Hepatocyte (in vitro differentiated cells): Measurements from ENCODE around the gene KRT3. TPM values are rescaled to one million over a fixed set of nuclear protein-coding genes. Genes with fewer than 3 reads are reported as not detected.
"Not testable (repeated sequence)": the region's sequence is repeated elsewhere in the genome, so short reads cannot be mapped to it uniquely, and the experiment has no call there.

Source experiments
- DNase-seq: peaks from one replicate; pipeline ENCODE4 v3.0.0-alpha.2; 2016; ENCODE audit warnings: low spot score
- H2AFZ ChIP-seq: fragments of 200-600 bp; sonication (generic); 2 replicates; pipeline ENCODE4 v1.6.0; 2016; ENCODE audit warnings: antibody characterized with exemption, mild to moderate bottlenecking
- H3K27ac ChIP-seq: fragments of 200-600 bp; sonication (generic); 2 replicates; pipeline ENCODE4 v1.5.1; 2016; ENCODE audit warnings: mild to moderate bottlenecking
- H3K27me3 ChIP-seq: fragments of 200-600 bp; sonication (generic); 2 replicates; pipeline ENCODE4 v1.6.1; 2016
- H3K36me3 ChIP-seq: fragments of 200-600 bp; sonication (generic); replicated peaks from 2 replicates; pipeline ENCODE4 v1.5.1; 2016; ENCODE audit warnings: low read depth; ENCODE audit not compliant: insufficient read depth
- H3K4me1 ChIP-seq: fragments of 200-600 bp; sonication (generic); 2 replicates; pipeline ENCODE4 v1.5.1; 2016; ENCODE audit warnings: mild to moderate bottlenecking, moderate library complexity; ENCODE audit not compliant: insufficient read depth
- H3K4me2 ChIP-seq: fragments of 200-600 bp; sonication (generic); 2 replicates; pipeline ENCODE4 v1.6.0; 2016
- H3K4me3 ChIP-seq: fragments of 200-600 bp; sonication (generic); 2 replicates; pipeline ENCODE4 v1.5.1; 2016; ENCODE audit warnings: mild to moderate bottlenecking
- H3K79me2 ChIP-seq: fragments of 200-600 bp; sonication (generic); 2 replicates; pipeline ENCODE4 v1.6.0; 2017; ENCODE audit warnings: mild to moderate bottlenecking
- H3K9me2 ChIP-seq: fragments of 200-600 bp; sonication (generic); replicated peaks from 2 replicates; pipeline ENCODE4 v1.6.0; 2017; ENCODE audit warnings: mild to moderate bottlenecking; ENCODE audit not compliant: insufficient read depth
- H3K9me3 ChIP-seq: fragments of 200-600 bp; sonication (generic); 2 replicates; pipeline ENCODE4 v1.5.1; 2016; ENCODE audit warnings: low read depth, mild to moderate bottlenecking
- H4K20me1 ChIP-seq: fragments of 200-600 bp; sonication (generic); 2 replicates; pipeline ENCODE4 v1.6.0; 2016; ENCODE audit warnings: mild to moderate bottlenecking; ENCODE audit not compliant: insufficient read depth, poor library complexity, severe bottlenecking
- CTCF ChIP-seq: fragments of 200-600 bp; sonication (generic); IDR thresholded peaks from 2 replicates; pipeline ENCODE4 v1.5.1; 2016; ENCODE audit warnings: antibody characterized with exemption, mild to moderate bottlenecking; ENCODE audit not compliant: poor library complexity
- EZH2 ChIP-seq: fragments of 200-600 bp; sonication (generic); IDR thresholded peaks from 2 replicates; pipeline ENCODE4 v1.6.1; 2016; ENCODE audit warnings: antibody characterized with exemption, mild to moderate bottlenecking, borderline replicate concordance
- EZH2phosphoT487 ChIP-seq: fragments of 200-600 bp; sonication (generic); IDR thresholded peaks from one replicate; pipeline ENCODE4 v1.6.1; 2018; ENCODE audit warnings: antibody characterized with exemption, mild to moderate bottlenecking, low read depth, moderate library complexity; ENCODE audit not compliant: unreplicated experiment, severe bottlenecking
- WGBS: methylation state at CpG from one replicate; pipeline ENCODE4 v1.1.6; 2016; ENCODE audit warnings: low lambda C conversion rate; ENCODE audit errors: missing lambda C conversion rate; 5-methylcytosine and 5-hydroxymethylcytosine counted together
- polyA plus RNA-seq: library from polyadenylated mRNA; unstranded; fragments of >200 nt; fragmentation: Nextera tagmentation; extraction: Ambion mirVana; gene quantifications from 2 replicates; pipeline ENCODE4 v1.2.1, GENCODE V29; 2016
- total RNA-seq: library from RNA; depleted of rRNA; stranded (reverse); fragments of >200 nt; gene quantifications from 2 replicates; pipeline ENCODE4 v1.2.3, GENCODE V29; 2014

KRT3 gene
- total and polyA plus RNA-seq, 2 experiments from 2014 or later, result not detected

- no peaks in the 10 kb centered on the region for H3K79me2 ChIP-seq
- WGBS, result 72% methylated on average over 9 of the region's 9 CpGs
- H3K9me2 ChIP-seq, result no peaks in the 10 kb centered on the region
- DNase-seq, result no peak
- peaks cover 10% of the 10 kb centered on the region for H3K27me3 ChIP-seq
- H4K20me1 ChIP-seq, result no peaks in the 10 kb centered on the region
- no peak overlapping the region for H2AFZ ChIP-seq
- no peak overlapping the region for H3K27ac ChIP-seq
- no peaks in the 10 kb centered on the region for H3K9me3 ChIP-seq
- no peaks in the 10 kb centered on the region for H3K4me1 ChIP-seq
- H3K36me3 ChIP-seq, result no peaks in the 10 kb centered on the region
- no peak overlapping the region for H3K4me3 ChIP-seq
- TF ChIP-seq EZH2phosphoT487 (no peak), EZH2 (no peak), CTCF (no peak)
- no peak overlapping the region for H3K4me2 ChIP-seq
Measured at GRCh38 chr12:52763036-52763659, 32.8 kb downstream of the KRT3 start.

DNA sequence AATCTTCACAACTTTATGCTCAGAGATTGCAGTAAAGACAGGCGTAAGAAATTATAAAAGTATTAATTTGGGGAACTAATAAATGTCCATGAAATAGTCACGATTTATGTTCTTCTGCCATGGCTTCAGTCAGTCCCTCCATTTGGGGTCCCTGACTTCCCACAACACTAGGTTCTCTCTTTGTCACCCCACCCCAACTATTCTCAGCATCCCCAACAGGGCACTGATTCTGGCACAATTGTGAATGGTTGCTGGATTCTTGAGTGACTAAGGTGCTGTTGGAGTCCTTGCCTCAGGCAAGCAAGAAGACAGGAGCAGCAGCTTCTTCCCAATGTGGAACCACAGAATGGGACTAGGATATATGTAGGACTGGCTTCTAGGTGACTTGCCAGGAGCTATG lies 34.1 kb downstream of the KRT3 start:
- TF ChIP-seq EZH2phosphoT487 (no peak), EZH2 (no peak), CTCF (no peak)
- peaks cover 13% of the 10 kb centered on the region for H3K27me3 ChIP-seq
- H3K9me3 ChIP-seq, result no peaks in the 10 kb centered on the region
- H2AFZ ChIP-seq, result no peak overlapping the region
- H3K9me2 ChIP-seq, result no peaks in the 10 kb centered on the region
- H3K4me1 ChIP-seq, result no peaks in the 10 kb centered on the region
- no peaks in the 10 kb centered on the region for H4K20me1 ChIP-seq
- DNase-seq, result no peak
- H3K79me2 ChIP-seq, result no peaks in the 10 kb centered on the region
- H3K36me3 ChIP-seq, result no peaks in the 10 kb centered on the region
- no peak overlapping the region for H3K4me2 ChIP-seq
- 84% methylated on average over 2 of the region's 2 CpGs for WGBS
- no peak overlapping the region for H3K27ac ChIP-seq
- H3K4me3 ChIP-seq, result no peak overlapping the region

DNA sequence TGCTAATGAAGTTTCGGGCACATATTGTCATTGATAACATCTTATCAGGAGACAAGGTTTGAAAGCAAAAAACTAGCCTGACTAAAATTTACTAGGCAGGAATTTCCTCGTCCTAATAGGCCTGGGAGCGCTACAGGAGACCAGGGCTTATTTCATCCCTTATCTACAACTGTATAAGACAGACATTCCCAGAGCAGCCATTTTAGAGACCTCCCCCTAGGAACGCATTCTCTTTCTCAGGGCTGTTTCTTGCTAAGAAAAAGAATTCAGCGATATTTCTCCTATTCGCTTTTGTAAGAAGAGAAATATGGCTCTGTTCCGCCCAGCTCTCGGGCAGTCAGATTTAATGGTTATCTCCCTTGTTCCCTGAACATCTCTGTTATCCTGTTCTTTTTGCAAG lies 34.7 kb downstream of the KRT3 start:
- not testable (repeated sequence) for H3K4me1 ChIP-seq, H3K9me3 ChIP-seq, H3K9me2 ChIP-seq, H3K27ac ChIP-seq, H3K27me3 ChIP-seq, H3K4me2 ChIP-seq, H4K20me1 ChIP-seq, H2AFZ ChIP-seq, H3K4me3 ChIP-seq, DNase-seq, H3K79me2 ChIP-seq, H3K36me3 ChIP-seq
- WGBS, result 75% methylated on average over 8 of the region's 8 CpGs

DNA sequence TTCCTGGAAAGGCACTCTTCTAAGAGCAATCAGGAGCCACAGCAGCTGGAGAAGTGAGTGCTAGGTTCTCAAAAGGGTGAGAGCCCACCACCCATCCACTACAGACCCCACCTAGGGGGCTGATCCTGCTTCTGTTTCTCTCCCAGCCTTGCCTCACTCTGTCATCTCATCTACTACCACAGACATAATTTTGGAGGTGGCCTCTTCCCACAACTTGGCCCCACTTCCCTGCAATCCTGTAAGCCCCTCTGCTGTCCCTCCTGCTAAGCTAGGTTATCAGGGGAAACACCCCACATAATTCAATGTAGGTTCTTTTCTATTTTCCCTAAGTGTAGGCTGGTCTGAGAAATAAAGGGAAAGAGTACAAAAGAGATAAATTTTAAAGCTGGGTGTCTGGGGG lies 35.3 kb downstream of the KRT3 start:
- H3K4me2 ChIP-seq, result no peak overlapping the region
- no peak overlapping the region for H3K4me3 ChIP-seq
- H3K79me2 ChIP-seq, result no peaks in the 10 kb centered on the region
- no peaks in the 10 kb centered on the region for H3K9me2 ChIP-seq
- no peak for DNase-seq
- no peak overlapping the region for H3K27ac ChIP-seq
- no peaks in the 10 kb centered on the region for H3K9me3 ChIP-seq
- H4K20me1 ChIP-seq, result no peaks in the 10 kb centered on the region
- H3K27me3 ChIP-seq, result peaks cover 8% of the 10 kb centered on the region
- H3K4me1 ChIP-seq, result no peaks in the 10 kb centered on the region
- H2AFZ ChIP-seq, result no peak overlapping the region
- no peaks in the 10 kb centered on the region for H3K36me3 ChIP-seq
- TF ChIP-seq CTCF, result no peak
- TF ChIP-seq EZH2phosphoT487, result no peak
- no peak for TF ChIP-seq EZH2
